C4-2B (cell line): ENCODE data around the gene TM4SF20.
"Not testable (repeated sequence)": the region's sequence is repeated elsewhere in the genome, so short reads cannot be mapped to it uniquely, and the experiment has no call there.

Experiments used
- H3K27ac ChIP-seq: fragments of 450-650 bp; 2 replicates; pipeline ENCODE4 v1.5.1; 2017
- ZFX ChIP-seq: fragments of 450-650 bp; IDR thresholded peaks from 2 replicates; pipeline ENCODE4 v1.6.1; 2017
- TF ChIP-seq, protein P1 (sequence below): fragments of 450-650 bp; conservative IDR thresholded peaks from 2 replicates; pipeline ENCODE4 v1.5.1; 2017; ENCODE audit warnings: mild to moderate bottlenecking

The TM4SF20 gene

GRCh38 chr2:227373389-227373788 is 5.7 kb downstream of the TM4SF20 start:
- no peak for TF ChIP-seq ZFX
- TF ChIP-seq, protein P1, sequence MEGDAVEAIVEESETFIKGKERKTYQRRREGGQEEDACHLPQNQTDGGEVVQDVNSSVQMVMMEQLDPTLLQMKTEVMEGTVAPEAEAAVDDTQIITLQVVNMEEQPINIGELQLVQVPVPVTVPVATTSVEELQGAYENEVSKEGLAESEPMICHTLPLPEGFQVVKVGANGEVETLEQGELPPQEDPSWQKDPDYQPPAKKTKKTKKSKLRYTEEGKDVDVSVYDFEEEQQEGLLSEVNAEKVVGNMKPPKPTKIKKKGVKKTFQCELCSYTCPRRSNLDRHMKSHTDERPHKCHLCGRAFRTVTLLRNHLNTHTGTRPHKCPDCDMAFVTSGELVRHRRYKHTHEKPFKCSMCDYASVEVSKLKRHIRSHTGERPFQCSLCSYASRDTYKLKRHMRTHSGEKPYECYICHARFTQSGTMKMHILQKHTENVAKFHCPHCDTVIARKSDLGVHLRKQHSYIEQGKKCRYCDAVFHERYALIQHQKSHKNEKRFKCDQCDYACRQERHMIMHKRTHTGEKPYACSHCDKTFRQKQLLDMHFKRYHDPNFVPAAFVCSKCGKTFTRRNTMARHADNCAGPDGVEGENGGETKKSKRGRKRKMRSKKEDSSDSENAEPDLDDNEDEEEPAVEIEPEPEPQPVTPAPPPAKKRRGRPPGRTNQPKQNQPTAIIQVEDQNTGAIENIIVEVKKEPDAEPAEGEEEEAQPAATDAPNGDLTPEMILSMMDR: no peak
- no peak overlapping the region for H3K27ac ChIP-seq

DNA sequence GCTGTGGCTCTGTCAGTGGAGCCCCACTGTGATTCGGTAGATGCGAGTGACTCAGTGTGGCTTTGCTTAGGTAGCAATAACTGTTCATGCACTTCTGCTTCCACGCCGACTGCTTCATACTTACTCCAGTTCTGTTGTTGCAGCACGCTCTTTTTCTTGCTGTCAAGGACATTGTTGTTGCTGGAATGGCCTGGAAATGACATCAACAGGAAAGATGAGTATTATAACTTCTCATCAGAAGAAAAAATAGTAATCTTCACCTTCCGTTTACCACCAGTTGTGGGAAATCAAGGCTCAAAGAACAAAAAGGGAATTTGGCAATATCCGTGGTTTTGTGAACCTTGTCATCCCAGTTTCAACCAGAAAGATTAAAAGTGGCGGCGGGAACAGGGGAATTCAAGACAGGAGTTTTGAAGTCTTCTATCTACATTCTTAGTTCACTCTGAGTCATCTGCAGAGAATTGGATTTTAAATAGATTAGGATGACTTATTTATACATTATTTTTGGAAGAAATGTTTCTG is 8.3 kb downstream of the TM4SF20 start:
- H3K27ac ChIP-seq: no peak overlapping the region

GRCh38 chr2:227370092-227370491 is 9.0 kb downstream of the TM4SF20 start:
- no peak for TF ChIP-seq ZFX
- TF ChIP-seq, protein P1: no peak
- H3K27ac ChIP-seq: no peak overlapping the region

More for the DNA sequence above, 8.3 kb downstream of the TM4SF20 start:
- TF ChIP-seq ZFX: no peak
- TF ChIP-seq, protein P1: no peak

GRCh38 chr2:227368574-227368973 is 10.5 kb downstream of the TM4SF20 start:
- no peak overlapping the region for H3K27ac ChIP-seq
- TF ChIP-seq ZFX: no peak
- TF ChIP-seq, protein P1: no peak

GRCh38 chr2:227367427-227367795 is 11.7 kb downstream of the TM4SF20 start:
- no peak overlapping the region for H3K27ac ChIP-seq
- no peak for TF ChIP-seq ZFX
- TF ChIP-seq, protein P1: no peak

- no peak overlapping the region for H3K27ac ChIP-seq
These were observed 12.2 kb downstream of the TM4SF20 start for GRCh38 chr2:227366769-227367426.

GRCh38 chr2:227365833-227366232 is 13.3 kb downstream of the TM4SF20 start:
- TF ChIP-seq, protein P1: no peak
- TF ChIP-seq ZFX: no peak
- no peak overlapping the region for H3K27ac ChIP-seq

More at GRCh38 chr2:227366769-227367426, 12.2 kb downstream of the TM4SF20 start:
- TF ChIP-seq, protein P1: no peak
- TF ChIP-seq ZFX: no peak

GRCh38 chr2:227364585-227365263 is 14.4 kb downstream of the TM4SF20 start:
- not testable (repeated sequence) for H3K27ac ChIP-seq
